Measurements from ENCODE around the gene TNFAIP8L1. TPM values are rescaled to one million over a fixed set of nuclear protein-coding genes. Genes with fewer than 3 reads are reported as not detected.
"Not testable (repeated sequence)": the region's sequence is repeated elsewhere in the genome, so short reads cannot be mapped to it uniquely, and the experiment has no call there.

Gene TNFAIP8L1
- total RNA-seq, 1 donor from 2014 or later, result 8.2 TPM

GRCh38 chr19:4594201-4594600, 45.1 kb upstream of the TNFAIP8L1 start:
- peaks cover 5% of the 10 kb centered on the region for H4K20me1 ChIP-seq (ENCODE audit: low read depth)
- Mint-ChIP-seq H3K9me3 (no peaks in the 10 kb centered on the region), H3K27ac (peak overlapping the region; percentile 34), H3K36me3 (no peaks in the 10 kb centered on the region), H3K4me1 (peaks cover 18% of the 10 kb centered on the region), H3K27me3 (ENCODE audit: insufficient read depth, low read depth) (peaks cover 29% of the 10 kb centered on the region), H3K4me3 (peak overlapping the region; percentile 64)
- H3F3A ChIP-seq (ENCODE audit: low read depth), result peaks cover 25% of the 10 kb centered on the region
- H3K9me3 ChIP-seq (ENCODE audit: low read depth), result no peaks in the 10 kb centered on the region
- peaks cover 9% of the 10 kb centered on the region for H3K4me1 ChIP-seq
- H3K27me3 ChIP-seq, result peaks cover 32% of the 10 kb centered on the region
- no peak overlapping the region for H3K27ac ChIP-seq
- H3K4me2 ChIP-seq, result no peak overlapping the region
- no peak for TF ChIP-seq CTCF (IDR thresholded peaks at IDR 0.05)
- TF ChIP-seq EZH2phosphoT487 (IDR thresholded peaks at IDR 0.05), result no peak
- TF ChIP-seq EZH2 (IDR thresholded peaks at IDR 0.05), result no peak
- H2AFZ ChIP-seq (replicated peaks), result no peak overlapping the region
- no peak overlapping the region for H3K4me3 ChIP-seq
- H3K36me3 ChIP-seq, result no peaks in the 10 kb centered on the region
- DNase-seq (ENCODE audit: low spot score), result no peak
- no peaks in the 10 kb centered on the region for H3K79me2 ChIP-seq (ENCODE audit: low read depth)
- H3K9ac ChIP-seq, result no peak overlapping the region

DNA sequence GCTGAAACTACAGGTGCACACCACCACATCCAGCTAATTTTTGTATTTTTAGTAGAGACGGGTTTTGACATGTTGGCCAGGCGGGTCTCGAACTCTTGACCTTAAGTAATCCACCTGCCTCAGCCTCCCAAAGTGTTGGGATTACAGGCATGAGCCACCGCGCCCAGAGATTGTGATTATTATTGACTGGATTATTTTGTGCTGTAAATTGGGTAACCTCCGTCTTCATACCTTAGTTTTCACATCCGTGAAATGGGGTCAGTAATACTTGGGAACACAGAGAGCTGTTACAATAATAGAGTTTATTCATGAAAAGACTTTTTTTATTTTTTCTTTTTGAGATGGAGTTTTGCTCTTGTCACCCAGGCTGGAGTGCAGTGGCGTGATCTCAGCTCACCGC, 44.2 kb upstream of the TNFAIP8L1 start:
- H3K4me3 ChIP-seq; H3K4me2 ChIP-seq; H3K27ac Mint-ChIP-seq; DNase-seq (ENCODE audit: low spot score); H3K36me3 Mint-ChIP-seq; H3K4me1 ChIP-seq; H3K27ac ChIP-seq; H3K79me2 ChIP-seq (ENCODE audit: low read depth); H3K9ac ChIP-seq; H3K9me3 ChIP-seq (ENCODE audit: low read depth); H3K36me3 ChIP-seq; H2AFZ ChIP-seq (replicated peaks); H3K9me3 Mint-ChIP-seq; H4K20me1 ChIP-seq (ENCODE audit: low read depth): not testable (repeated sequence)
- Mint-ChIP-seq H3K27me3 (ENCODE audit: insufficient read depth, low read depth) (peaks cover 29% of the 10 kb centered on the region), H3K4me1 (peaks cover 22% of the 10 kb centered on the region), H3K4me3 (peak overlapping the region; percentile 2)
- Histone ChIP-seq H3K27me3 (peaks cover 42% of the 10 kb centered on the region), H3F3A (ENCODE audit: low read depth) (peaks cover 33% of the 10 kb centered on the region)

GRCh38 chr19:4596033-4596904, 43.0 kb upstream of the TNFAIP8L1 start:
- Histone ChIP-seq H2AFZ (replicated peaks) (no peak overlapping the region), H3K4me3 (no peak overlapping the region), H3K9me3 (ENCODE audit: low read depth) (no peaks in the 10 kb centered on the region), H3K4me1 (peaks cover 9% of the 10 kb centered on the region), H3K9ac (no peak overlapping the region), H3K79me2 (ENCODE audit: low read depth) (no peaks in the 10 kb centered on the region), H3K36me3 (no peaks in the 10 kb centered on the region), H4K20me1 (ENCODE audit: low read depth) (peaks cover 5% of the 10 kb centered on the region), H3K27ac (no peak overlapping the region), H3K27me3 (peaks cover 52% of the 10 kb centered on the region), H3K4me2 (no peak overlapping the region), H3F3A (ENCODE audit: low read depth) (peaks cover 35% of the 10 kb centered on the region)
- Mint-ChIP-seq H3K36me3 (no peaks in the 10 kb centered on the region), H3K27me3 (ENCODE audit: insufficient read depth, low read depth) (peaks cover 26% of the 10 kb centered on the region), H3K27ac (no peak overlapping the region), H3K4me3 (no peak overlapping the region), H3K4me1 (peaks cover 22% of the 10 kb centered on the region), H3K9me3 (no peaks in the 10 kb centered on the region)
- TF ChIP-seq CTCF (IDR thresholded peaks at IDR 0.05) (no peak), EZH2phosphoT487 (IDR thresholded peaks at IDR 0.05) (no peak)
- DNase-seq (ENCODE audit: low spot score), result peak; percentile 38

Data from neural progenitor cell (in vitro differentiated cells).